HepG2 (cell line): Measurements from ENCODE around the gene ARMCX2. TPM values are rescaled to one million over a fixed set of nuclear protein-coding genes. Genes with fewer than 3 reads are reported as not detected.
A peak's percentile ranks its signal among the peaks of the same experiment; 100 is the strongest.

Experiments used
- ATAC-seq: fragments of 200-7000 bp; cut with Tn5 transposase; 3 replicates; pipeline ENCODE4 v1.9.1; 2020; ENCODE audit warnings: mild to moderate bottlenecking, moderate library complexity
- BruUV-seq: library from RNA; stranded (reverse); fragments of 400-500 nt; replicated peaks from 2 replicates; lab custom pipeline; 2021; lab: Mats Ljungman, UMichigan
- CTCF ChIA-PET: fragments of 300-600 bp; formaldehyde crosslinking; extraction: SDS; loops from one replicate; lab custom pipeline; 2021; ENCODE audit warnings: low total read pairs, inconsistent platforms, low intra/inter-chr PET ratio; lab: Yijun Ruan, JAX
- POLR2A ChIA-PET: fragments of 350-600 bp; sonication (Branson Sonifier 250); formaldehyde crosslinking; loops from one replicate; lab custom pipeline; 2020; ENCODE audit warnings: antibody characterized with exemption, inconsistent platforms; lab: Yijun Ruan, JAX
- DNase-seq: peaks from one replicate; pipeline ENCODE4 v3.0.0-alpha.2; 2015; ENCODE audit warnings: low spot score
- FAIRE-seq: peaks from 3 replicates; lab custom pipeline; 2011; peaks lifted over from hg19 to GRCh38; lab: Jason Lieb, UNC
- H2AFZ ChIP-seq: one replicate; pipeline ENCODE4 v1.6.1; 2011; ENCODE audit warnings: low read length, inconsistent platforms
- H3K27ac ChIP-seq: fragments of 300-600 bp; 3 replicates; pipeline ENCODE4 v1.8.0; 2011; ENCODE audit warnings: mixed run types, mild to moderate bottlenecking, mixed read lengths, low read length, inconsistent platforms; ENCODE audit not compliant: insufficient read depth; ENCODE audit errors: extremely low read length
- H3K27me3 ChIP-seq, 2 experiments: fragments of 200-600 bp in 1 of 2; 2 replicates in 1 of 2; 3 replicates in 1 of 2; pipeline versions ENCODE4 v1.6.0 to v1.8.0; 2011; ENCODE audit warnings: low read length in 2 of 2, mild to moderate bottlenecking in 2 of 2, moderate library complexity in 2 of 2, inconsistent platforms in 1 of 2; ENCODE audit not compliant: insufficient read depth in 2 of 2, control insufficient read depth in 1 of 2
- H3K36me3 ChIP-seq, 2 experiments: fragments of 200-600 bp in 1 of 2; replicated peaks in 1 of 2; 2 replicates in 1 of 2; 3 replicates in 1 of 2; pipeline versions ENCODE4 v1.5.1 to v1.8.0; 2011; ENCODE audit warnings: low read length in 2 of 2, inconsistent platforms in 1 of 2; ENCODE audit not compliant: insufficient read depth in 2 of 2, control insufficient read depth in 1 of 2
- H3K4me1 ChIP-seq: 2 replicates; pipeline ENCODE4 v1.5.1; 2012; ENCODE audit warnings: low read length, inconsistent platforms; ENCODE audit not compliant: insufficient read depth
- H3K4me2 ChIP-seq: 2 replicates; pipeline ENCODE4 v1.6.0; 2011; ENCODE audit warnings: low read depth, low read length, inconsistent platforms
- H3K4me3 ChIP-seq, 3 experiments: fragments of 200-600 bp in 1 of 3; sonication (generic), shearing (Covaris generic) in 1 of 3; replicated peaks in 1 of 3; 2 replicates each; pipeline ENCODE4 v1.5.1; 2011 to 2016; ENCODE audit warnings: low read length in 3 of 3, inconsistent platforms in 2 of 3, low read depth in 2 of 3, mild to moderate bottlenecking in 2 of 3, control low read depth in 1 of 3, mixed read lengths in 1 of 3; ENCODE audit not compliant: insufficient read depth in 1 of 3
- H3K79me2 ChIP-seq: one replicate; pipeline ENCODE4 v1.6.1; 2011; ENCODE audit warnings: low read length, inconsistent platforms; ENCODE audit not compliant: insufficient read depth
- H3K9ac ChIP-seq: 2 replicates; pipeline ENCODE4 v1.6.0; 2011; ENCODE audit warnings: mild to moderate bottlenecking, low read depth, low read length, inconsistent platforms; ENCODE audit not compliant: insufficient read depth
- H3K9me3 ChIP-seq: 2 replicates; pipeline ENCODE4 v1.5.1; 2012; ENCODE audit warnings: mild to moderate bottlenecking, low read length
- H4K20me1 ChIP-seq: 2 replicates; pipeline ENCODE4 v1.6.0; 2011; ENCODE audit warnings: inconsistent platforms, mild to moderate bottlenecking, low read length, moderate library complexity; ENCODE audit not compliant: insufficient read depth
- ATF1 ChIP-seq: IDR thresholded peaks from 2 replicates; pipeline ENCODE4 v1.6.1; 2016; ENCODE audit warnings: mild to moderate bottlenecking, control low read depth
- CREM ChIP-seq, 2 experiments: sonication (generic) in 1 of 2; formaldehyde crosslinking in 1 of 2; IDR thresholded peaks; 2 replicates each; pipeline versions ENCODE4 v1.4.0 to v1.6.1; 2016 to 2020; ENCODE audit warnings: antibody characterized with exemption in 1 of 2, mild to moderate bottlenecking in 1 of 2, missing genetic modification reagents in 1 of 2
- GATAD1 ChIP-seq: IDR thresholded peaks from 2 replicates; pipeline ENCODE4 v1.6.1; 2016; ENCODE audit warnings: missing genetic modification reagents, missing compliant biosample characterization
- KAT8 ChIP-seq: IDR thresholded peaks from 2 replicates; pipeline ENCODE4 v1.6.1; 2016; ENCODE audit warnings: missing genetic modification reagents, missing compliant biosample characterization
- PHF8 ChIP-seq: sonication (generic); formaldehyde crosslinking; IDR thresholded peaks from 2 replicates; pipeline ENCODE4 v1.5.0; 2020; ENCODE audit warnings: missing genetic modification reagents
- SMYD3 ChIP-seq: sonication (generic); formaldehyde crosslinking; IDR thresholded peaks from 2 replicates; pipeline ENCODE4 v1.8.1; 2023; ENCODE audit warnings: mild to moderate bottlenecking, missing genetic modification reagents
- STAG1 ChIP-seq: sonication (generic); formaldehyde crosslinking; IDR thresholded peaks from 2 replicates; pipeline ENCODE4 v1.4.0; 2020; ENCODE audit warnings: missing genetic modification reagents
- YY1 ChIP-seq: IDR thresholded peaks from 2 replicates; pipeline ENCODE4 v1.6.1; 2011; ENCODE audit warnings: low read length, low read depth, moderate library complexity, mild to moderate bottlenecking; ENCODE audit not compliant: insufficient read depth, insufficient replicate concordance
- ZNF790 ChIP-seq: sonication (generic); formaldehyde crosslinking; IDR thresholded peaks from 2 replicates; pipeline ENCODE4 v1.8.0; 2022; ENCODE audit warnings: missing genetic modification reagents, mild to moderate bottlenecking, borderline replicate concordance
- whole genome bisulfite sequencing: methylation state at CpG from one replicate; pipeline ENCODE4 v1.1.6; 2017; ENCODE audit warnings: low lambda C conversion rate; 5-methylcytosine and 5-hydroxymethylcytosine counted together
- in situ Hi-C: cut with HindIII; loops from 2 replicates; pipeline ENCODE4 v1.10.0; 2017; ENCODE audit warnings: low pct_unique_long_range_greater_than_20kb; ENCODE audit not compliant: extremely low pct_ligation_motif_present
- intact Hi-C: fragments of 100-400 bp; cut with micrococcal nuclease; formaldehyde crosslinking; loops from one replicate; pipeline ENCODE4 v1.10.0; 2022; ENCODE audit not compliant: unreplicated experiment
- polyA plus RNA-seq, 8 experiments: library from polyadenylated mRNA; depleted of rRNA in 3 of 8; stranded (reverse) in 7 of 8; unstranded in 1 of 8; fragments of >200 nt; fragmentation: Illumina TruSeq in 4 of 8; extraction: Trizol in 4 of 8; gene quantifications; 2 replicates each; pipeline versions ENCODE4 v1.2.1 to v1.2.3, GENCODE V29; 2011 to 2016; ENCODE audit warnings: low read depth in 4 of 8, missing spikeins in 1 of 8, mixed read lengths in 1 of 8; ENCODE audit not compliant: insufficient read depth in 1 of 8
- total RNA-seq, 5 experiments: library from RNA; depleted of rRNA; stranded (reverse); fragments of >200 nt; fragmentation: Illumina TruSeq; extraction: Trizol; gene quantifications; 2 replicates each; pipeline ENCODE4 v1.2.3, GENCODE V29; 2016; ENCODE audit warnings: low read depth in 1 of 5
- TF ChIP-seq, protein P1 (sequence below): sonication (generic); formaldehyde crosslinking; IDR thresholded peaks from 2 replicates; pipeline ENCODE4 v1.4.0; 2020; ENCODE audit warnings: mild to moderate bottlenecking, missing genetic modification reagents, borderline replicate concordance
- TF ChIP-seq, protein P2 (sequence below): sonication (generic); formaldehyde crosslinking; IDR thresholded peaks from 2 replicates; pipeline ENCODE4 v1.4.0; 2020; ENCODE audit warnings: missing genetic modification reagents, borderline replicate concordance
- TF ChIP-seq, protein P3 (sequence below): sonication (generic); formaldehyde crosslinking; IDR thresholded peaks from 2 replicates; pipeline ENCODE4 v1.4.0; 2020; ENCODE audit warnings: missing genetic modification reagents
- TF ChIP-seq, protein P4 (sequence below): sonication (generic); formaldehyde crosslinking; IDR thresholded peaks from 2 replicates; pipeline ENCODE4 v1.5.0; 2020; ENCODE audit warnings: mild to moderate bottlenecking, missing genetic modification reagents, moderate library complexity

ARMCX2 gene
- total and polyA plus RNA-seq, 2 of the 13 experiments (the other 11 are each of a cell fraction or from before 2014, with no cell fraction given), result not detected

DNA sequence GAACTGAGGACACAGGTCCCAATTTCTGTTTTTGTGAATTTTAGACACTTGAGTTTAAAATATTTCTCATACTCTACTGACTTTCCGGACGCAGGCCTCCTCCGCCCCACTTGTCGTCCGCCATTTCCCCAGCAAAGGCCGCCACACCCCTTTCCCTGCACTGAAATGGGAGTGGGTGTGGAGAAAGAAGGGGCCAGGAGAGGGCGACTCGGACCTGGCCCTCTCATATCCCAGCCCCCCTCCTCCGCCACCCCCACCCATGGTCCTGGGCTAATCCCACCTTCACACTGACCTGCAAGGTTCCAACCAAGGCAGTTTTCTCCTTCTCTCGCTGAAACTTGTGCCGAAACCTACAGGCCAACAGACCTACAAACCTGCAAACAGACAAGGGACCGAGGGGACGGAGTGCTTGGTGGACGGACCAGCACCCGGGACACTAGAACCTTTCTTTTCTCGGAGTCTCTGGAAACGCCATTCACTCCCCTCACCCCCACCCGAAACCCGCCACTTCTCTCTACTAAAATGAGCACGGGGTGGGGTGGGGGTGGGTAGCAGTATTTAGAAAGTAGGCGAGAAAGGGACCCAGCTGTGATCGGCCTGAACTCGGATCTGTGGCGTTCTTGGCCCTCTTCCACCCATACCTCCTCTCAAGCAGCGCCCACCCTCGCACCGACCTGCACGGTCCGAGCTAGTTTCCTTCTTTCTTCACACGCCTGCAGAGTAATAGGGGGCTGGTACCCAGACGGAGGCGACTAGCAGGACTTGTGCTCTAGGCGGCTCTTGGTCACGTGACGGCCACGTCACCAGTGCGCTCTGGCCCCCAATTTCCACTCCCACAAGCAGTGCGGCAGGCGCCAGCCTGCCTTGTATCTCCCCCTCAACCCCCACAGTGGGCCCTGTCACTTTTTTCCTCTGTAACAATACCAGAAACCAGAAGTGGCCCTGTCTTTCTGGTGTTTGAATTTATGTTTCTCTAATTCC is 42.1 kb downstream of the ARMCX2 start, which contains the start of gene ARMCX6:
TSS of gene ARMCX6 (minus strand) at position 790 of the 981 bp plus-strand sequence. CDS start 1,380 bp downstream, outside the sequence.
- H3K4me3 ChIP-seq, result peak within 1 kb of the TSS; percentile 66 to 78 (median 78)
- H3K27ac ChIP-seq, result peak within 1 kb of the TSS; percentile 56
- H3K9me3 ChIP-seq, result no peaks in the 10 kb centered on the region
- ATAC-seq, result peak; percentile 95
- BruUV-seq, result no TSS peak
- no peaks in the 10 kb centered on the region for H4K20me1 ChIP-seq
- peak within 1 kb of the TSS; percentile 67 for H3K9ac ChIP-seq
- H3K4me1 ChIP-seq, result peaks cover 22% of the 10 kb centered on the region; the same call in 1 of the 2 replicates
- CTCF ChIA-PET, result no interaction called here
- no peak within 1 kb of the TSS for H2AFZ ChIP-seq
- peak within 1 kb of the TSS; percentile 77 for H3K4me2 ChIP-seq
- no peaks in the 10 kb centered on the region for H3K27me3 ChIP-seq
- peak; percentile 50 for DNase-seq
- 0% methylated on average over 12 of the region's 39 CpGs for WGBS
- H3K79me2 ChIP-seq, result peaks cover 3% of the 10 kb centered on the region
- in situ Hi-C loops (no loop called here), intact Hi-C loops (no loop called here)
- no peaks in the 10 kb centered on the region for H3K36me3 ChIP-seq
- peak; percentile 73 for FAIRE-seq
- POLR2A ChIA-PET, result no interaction called here
- TF ChIP-seq, protein P1, sequence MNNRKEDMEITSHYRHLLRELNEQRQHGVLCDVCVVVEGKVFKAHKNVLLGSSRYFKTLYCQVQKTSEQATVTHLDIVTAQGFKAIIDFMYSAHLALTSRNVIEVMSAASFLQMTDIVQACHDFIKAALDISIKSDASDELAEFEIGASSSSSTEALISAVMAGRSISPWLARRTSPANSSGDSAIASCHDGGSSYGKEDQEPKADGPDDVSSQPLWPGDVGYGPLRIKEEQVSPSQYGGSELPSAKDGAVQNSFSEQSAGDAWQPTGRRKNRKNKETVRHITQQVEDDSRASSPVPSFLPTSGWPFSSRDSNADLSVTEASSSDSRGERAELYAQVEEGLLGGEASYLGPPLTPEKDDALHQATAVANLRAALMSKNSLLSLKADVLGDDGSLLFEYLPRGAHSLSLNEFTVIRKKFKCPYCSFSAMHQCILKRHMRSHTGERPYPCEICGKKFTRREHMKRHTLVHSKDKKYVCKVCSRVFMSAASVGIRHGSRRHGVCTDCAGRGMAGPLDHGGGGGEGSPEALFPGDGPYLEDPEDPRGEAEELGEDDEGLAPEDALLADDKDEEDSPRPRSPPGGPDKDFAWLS, result no peak
- TF ChIP-seq SMYD3 (CRISPR knock-in tag), result no peak
- TF ChIP-seq GATAD1 (CRISPR knock-in tag), result 0 out of 2 replicates have a peak, but pooled peaks have one; percentile 9
- no peak for TF ChIP-seq ZNF790
- TF ChIP-seq, protein P2, sequence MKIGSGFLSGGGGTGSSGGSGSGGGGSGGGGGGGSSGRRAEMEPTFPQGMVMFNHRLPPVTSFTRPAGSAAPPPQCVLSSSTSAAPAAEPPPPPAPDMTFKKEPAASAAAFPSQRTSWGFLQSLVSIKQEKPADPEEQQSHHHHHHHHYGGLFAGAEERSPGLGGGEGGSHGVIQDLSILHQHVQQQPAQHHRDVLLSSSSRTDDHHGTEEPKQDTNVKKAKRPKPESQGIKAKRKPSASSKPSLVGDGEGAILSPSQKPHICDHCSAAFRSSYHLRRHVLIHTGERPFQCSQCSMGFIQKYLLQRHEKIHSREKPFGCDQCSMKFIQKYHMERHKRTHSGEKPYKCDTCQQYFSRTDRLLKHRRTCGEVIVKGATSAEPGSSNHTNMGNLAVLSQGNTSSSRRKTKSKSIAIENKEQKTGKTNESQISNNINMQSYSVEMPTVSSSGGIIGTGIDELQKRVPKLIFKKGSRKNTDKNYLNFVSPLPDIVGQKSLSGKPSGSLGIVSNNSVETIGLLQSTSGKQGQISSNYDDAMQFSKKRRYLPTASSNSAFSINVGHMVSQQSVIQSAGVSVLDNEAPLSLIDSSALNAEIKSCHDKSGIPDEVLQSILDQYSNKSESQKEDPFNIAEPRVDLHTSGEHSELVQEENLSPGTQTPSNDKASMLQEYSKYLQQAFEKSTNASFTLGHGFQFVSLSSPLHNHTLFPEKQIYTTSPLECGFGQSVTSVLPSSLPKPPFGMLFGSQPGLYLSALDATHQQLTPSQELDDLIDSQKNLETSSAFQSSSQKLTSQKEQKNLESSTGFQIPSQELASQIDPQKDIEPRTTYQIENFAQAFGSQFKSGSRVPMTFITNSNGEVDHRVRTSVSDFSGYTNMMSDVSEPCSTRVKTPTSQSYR (CRISPR knock-in tag), result 0 out of 2 replicates have a peak, but pooled peaks have one; percentile 23
- TF ChIP-seq ATF1 (CRISPR knock-in tag), result peak; percentile 69
- peak; percentile 23; the same call in 1 of the 2 replicates for TF ChIP-seq STAG1 (CRISPR knock-in tag)
- TF ChIP-seq, protein P3, sequence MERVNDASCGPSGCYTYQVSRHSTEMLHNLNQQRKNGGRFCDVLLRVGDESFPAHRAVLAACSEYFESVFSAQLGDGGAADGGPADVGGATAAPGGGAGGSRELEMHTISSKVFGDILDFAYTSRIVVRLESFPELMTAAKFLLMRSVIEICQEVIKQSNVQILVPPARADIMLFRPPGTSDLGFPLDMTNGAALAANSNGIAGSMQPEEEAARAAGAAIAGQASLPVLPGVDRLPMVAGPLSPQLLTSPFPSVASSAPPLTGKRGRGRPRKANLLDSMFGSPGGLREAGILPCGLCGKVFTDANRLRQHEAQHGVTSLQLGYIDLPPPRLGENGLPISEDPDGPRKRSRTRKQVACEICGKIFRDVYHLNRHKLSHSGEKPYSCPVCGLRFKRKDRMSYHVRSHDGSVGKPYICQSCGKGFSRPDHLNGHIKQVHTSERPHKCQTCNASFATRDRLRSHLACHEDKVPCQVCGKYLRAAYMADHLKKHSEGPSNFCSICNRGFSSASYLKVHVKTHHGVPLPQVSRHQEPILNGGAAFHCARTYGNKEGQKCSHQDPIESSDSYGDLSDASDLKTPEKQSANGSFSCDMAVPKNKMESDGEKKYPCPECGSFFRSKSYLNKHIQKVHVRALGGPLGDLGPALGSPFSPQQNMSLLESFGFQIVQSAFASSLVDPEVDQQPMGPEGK (CRISPR knock-in tag), result peak; percentile 25; the same call in 1 of the 2 replicates
- TF ChIP-seq PHF8 (CRISPR knock-in tag), result peak; percentile 52; the same call in 1 of the 2 replicates
- peak; percentile 62; the same call in 1 of the 2 replicates for TF ChIP-seq CREM (IDR thresholded peaks at IDR 0.05)
- no peak for TF ChIP-seq CREM (CRISPR knock-in tag; IDR thresholded peaks at IDR 0.05)
- TF ChIP-seq KAT8 (CRISPR knock-in tag), result peak; percentile 63
- TF ChIP-seq, protein P4, sequence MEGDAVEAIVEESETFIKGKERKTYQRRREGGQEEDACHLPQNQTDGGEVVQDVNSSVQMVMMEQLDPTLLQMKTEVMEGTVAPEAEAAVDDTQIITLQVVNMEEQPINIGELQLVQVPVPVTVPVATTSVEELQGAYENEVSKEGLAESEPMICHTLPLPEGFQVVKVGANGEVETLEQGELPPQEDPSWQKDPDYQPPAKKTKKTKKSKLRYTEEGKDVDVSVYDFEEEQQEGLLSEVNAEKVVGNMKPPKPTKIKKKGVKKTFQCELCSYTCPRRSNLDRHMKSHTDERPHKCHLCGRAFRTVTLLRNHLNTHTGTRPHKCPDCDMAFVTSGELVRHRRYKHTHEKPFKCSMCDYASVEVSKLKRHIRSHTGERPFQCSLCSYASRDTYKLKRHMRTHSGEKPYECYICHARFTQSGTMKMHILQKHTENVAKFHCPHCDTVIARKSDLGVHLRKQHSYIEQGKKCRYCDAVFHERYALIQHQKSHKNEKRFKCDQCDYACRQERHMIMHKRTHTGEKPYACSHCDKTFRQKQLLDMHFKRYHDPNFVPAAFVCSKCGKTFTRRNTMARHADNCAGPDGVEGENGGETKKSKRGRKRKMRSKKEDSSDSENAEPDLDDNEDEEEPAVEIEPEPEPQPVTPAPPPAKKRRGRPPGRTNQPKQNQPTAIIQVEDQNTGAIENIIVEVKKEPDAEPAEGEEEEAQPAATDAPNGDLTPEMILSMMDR (CRISPR knock-in tag), result peak; percentile 72
- TF ChIP-seq YY1, result peak; percentile 88
